HG03175 (cell line): ENCODE results near the gene ZMYND11.
"Not testable (repeated sequence)": the region's sequence is repeated elsewhere in the genome, so short reads cannot be mapped to it uniquely, and the experiment has no call there.

Source experiments
- ATAC-seq: cut with Tn5 transposase; IDR thresholded peaks from one replicate; pipeline ENCODE4 v1.9.1; 2021; ENCODE audit warnings: mild to moderate bottlenecking, moderate library complexity; ENCODE audit not compliant: unreplicated experiment

The ZMYND11 gene

DNA sequence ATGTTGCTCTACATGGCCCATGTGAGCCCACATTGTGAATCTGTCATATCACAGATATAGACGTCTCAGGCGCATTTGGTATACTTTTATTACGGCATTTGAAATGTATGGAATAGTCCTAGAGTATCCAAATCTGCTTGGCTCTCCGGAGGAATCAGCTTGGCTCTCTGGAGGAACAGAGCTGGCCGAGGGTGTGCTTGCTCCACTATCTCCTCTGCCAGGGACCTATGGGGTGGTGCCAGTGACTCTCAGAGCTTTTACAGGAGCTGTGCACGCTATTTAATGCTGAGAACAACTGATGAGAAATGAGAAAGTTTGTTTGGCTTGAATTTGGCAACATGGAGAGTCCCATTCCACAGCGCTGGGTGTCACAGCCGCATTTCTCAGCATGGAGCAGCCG is 144.0 kb downstream of the ZMYND11 start:
- no peak for ATAC-seq

GRCh38 chr10:279655-280054 is 144.4 kb downstream of the ZMYND11 start:
- no peak for ATAC-seq

DNA sequence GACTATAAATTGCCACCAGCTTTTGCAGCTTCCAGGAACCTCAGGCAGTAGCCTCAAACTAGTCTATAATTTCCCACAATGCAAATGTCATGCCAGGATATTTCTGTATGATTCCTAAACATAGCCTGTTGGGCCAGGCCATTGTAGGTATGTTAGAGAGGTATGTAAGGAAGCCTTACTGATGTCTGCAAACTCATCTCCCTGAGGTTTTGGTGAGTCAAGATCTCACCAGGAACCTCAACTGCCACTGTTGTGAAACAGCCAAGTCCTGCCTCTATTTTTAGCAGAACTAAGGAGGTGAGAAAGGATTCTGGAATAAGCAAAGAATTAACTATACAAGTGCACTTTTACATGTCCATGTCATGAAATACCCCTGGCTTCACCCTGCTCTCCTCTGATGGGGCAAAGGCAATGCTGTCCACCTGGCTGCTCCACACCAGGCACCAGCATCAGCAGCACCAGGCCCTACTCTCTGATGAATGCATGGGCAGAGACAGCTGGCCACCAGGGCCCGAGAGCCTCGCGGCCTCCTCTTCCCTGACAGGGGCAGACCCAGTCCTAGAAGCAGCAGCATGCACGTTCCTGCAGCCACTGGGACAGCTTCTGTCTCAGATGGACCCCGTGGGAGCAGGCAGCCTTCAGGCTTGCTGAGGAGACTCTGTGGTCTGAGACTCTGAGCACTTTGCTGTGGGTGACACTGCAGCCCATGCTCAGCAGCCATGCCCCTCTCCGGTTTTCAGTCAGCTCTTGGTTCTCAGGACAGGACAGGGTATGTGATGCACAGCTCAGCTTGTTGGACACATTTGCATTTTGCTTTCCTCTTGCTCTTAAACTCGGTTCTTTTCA is 147.3 kb downstream of the ZMYND11 start:
- ATAC-seq, result no peak

GRCh38 chr10:283140-283479 is 147.9 kb downstream of the ZMYND11 start:
- no peak for ATAC-seq

DNA sequence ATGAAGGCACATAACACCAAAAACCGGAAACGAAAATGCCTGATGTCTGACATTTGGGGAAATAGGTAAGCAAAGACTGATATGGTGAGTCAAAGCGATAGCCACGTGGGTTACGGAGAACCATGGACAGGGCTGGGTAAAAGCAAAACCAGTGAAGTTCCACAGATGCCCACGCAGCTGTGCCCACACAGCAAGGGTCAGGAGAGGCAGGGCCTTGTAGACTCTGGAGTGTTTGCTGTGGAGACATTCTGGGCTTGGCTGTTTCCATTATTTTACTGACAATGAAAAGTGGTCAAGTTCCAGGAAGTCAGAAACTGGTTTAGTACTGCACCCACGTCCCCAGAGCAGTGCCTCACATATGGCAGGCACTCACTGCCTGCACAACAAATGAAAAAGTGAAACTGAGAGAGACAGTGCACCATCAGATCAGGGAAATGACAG is 148.7 kb downstream of the ZMYND11 start:
- ATAC-seq, result peak; percentile 91

GRCh38 chr10:285216-285615 is 150.0 kb downstream of the ZMYND11 start:
- ATAC-seq, result no peak

DNA sequence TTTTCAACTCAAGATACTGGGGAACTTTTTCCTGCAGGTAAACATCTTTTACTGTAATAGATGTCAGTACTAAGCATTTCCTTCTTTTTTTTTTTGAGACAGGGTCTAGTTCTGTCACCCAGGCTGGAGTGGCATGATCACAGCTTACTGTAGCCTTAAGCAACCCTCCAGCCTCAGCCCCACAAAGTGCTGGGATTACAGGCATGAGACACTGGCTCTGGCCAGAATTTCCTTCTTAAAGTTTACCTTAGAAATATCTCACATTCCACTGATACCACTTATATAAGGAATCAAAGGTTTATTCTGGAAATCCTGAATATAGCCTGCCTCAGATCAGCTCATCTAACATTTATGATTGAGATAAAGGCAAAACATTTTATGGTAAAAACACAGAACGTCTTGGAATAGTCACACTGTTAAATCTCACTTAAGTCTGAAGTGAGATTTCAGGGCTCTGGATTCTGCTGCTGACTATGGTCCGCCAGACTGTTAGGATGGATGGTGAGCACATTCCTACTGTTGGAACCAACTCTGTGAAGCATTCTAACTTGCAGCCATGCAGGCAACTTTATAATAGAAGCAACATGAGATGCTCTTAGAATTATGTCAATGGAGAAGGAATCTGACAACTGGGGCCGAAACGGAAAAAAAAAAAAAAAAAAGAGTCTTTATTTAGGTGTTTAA is 151.9 kb downstream of the ZMYND11 start:
- ATAC-seq, result no peak

DNA sequence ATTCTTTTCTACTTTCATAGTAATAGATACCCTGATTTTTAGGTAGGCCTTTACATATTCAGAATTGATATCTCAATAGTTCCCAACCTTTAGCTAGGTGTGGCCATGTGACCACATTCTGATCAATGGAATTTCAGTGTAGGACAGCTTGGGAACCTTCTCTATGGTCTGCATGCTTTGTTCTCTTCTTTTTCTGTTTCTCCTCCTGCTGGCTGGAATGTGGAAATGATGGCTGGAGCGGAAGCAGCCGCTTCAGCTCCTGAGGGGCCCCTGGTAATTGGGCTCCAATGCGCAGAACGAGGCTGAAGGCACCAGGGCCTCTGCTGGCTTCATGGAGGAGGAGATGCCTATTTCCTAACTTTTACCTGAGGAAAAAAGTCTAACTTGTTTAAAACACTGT is 152.6 kb downstream of the ZMYND11 start:
- ATAC-seq, result no peak

DNA sequence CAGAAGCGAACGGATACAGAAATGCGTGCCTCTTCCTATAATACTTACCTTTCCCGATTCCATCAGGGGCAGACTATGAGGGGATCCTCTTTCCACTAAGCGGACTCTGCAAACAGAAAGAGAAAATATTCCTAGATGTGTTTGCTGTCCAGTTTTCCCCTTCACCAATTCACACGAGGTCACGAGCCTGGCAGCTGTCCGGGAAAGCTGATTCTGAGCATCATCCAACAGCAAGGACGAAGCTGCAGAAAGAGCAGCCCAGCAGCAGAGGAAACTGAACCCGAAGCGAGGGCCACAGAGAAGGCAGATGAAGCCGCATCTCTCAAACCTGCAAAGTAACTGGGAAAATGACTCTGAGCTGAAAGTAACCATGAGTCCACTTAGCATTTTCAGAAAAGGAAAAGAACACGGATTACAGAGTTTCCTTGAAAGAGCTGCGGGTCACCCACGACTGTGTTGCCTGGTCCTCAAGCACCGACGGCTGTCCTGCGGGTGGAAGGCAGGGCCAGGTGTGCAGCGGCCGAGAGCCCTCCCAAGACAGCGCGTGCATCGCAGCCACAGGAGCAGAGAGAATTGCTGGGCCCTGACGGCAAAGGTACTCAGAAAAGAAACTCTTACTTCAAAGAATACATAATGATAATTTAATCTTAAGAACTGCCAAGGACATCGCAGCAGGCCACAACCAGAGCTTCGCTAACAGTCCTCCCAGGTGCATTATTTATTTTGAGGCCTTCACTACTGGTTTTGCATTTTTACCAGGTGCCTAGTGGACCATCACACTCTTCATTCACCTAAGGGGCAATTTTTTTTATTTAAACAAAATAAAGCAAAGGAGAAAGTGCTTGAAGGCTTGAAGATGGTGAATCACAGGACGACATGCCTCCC is 153.3 kb downstream of the ZMYND11 start:
- no peak for ATAC-seq

DNA sequence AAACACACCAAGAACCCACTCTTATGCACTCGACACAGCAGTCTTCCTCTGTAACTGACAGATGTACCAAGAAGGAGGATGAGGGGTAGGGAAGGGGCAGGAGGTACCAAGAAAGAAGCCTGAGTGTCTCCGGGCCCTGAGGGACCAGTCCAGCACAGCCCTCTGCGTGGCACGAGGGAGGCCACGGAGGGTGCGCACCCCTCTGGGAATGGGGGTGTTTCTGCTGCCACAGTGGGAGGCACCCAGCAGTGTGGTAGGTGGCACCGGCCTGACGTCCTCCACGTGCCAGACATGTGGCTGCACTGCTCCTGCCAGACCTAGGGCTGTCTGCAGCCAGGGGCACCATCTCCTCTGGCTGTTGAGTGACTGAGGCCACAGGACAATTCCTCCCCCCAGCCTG is 154.3 kb downstream of the ZMYND11 start:
- no peak for ATAC-seq

- no peak for ATAC-seq
These were observed 154.9 kb downstream of the ZMYND11 start for GRCh38 chr10:290026-290725.

- ATAC-seq, result no peak
These were observed 158.4 kb downstream of the ZMYND11 start for GRCh38 chr10:293636-294035.

- ATAC-seq, result no peak
These were observed 162.3 kb downstream of the ZMYND11 start for GRCh38 chr10:297567-297966.

DNA sequence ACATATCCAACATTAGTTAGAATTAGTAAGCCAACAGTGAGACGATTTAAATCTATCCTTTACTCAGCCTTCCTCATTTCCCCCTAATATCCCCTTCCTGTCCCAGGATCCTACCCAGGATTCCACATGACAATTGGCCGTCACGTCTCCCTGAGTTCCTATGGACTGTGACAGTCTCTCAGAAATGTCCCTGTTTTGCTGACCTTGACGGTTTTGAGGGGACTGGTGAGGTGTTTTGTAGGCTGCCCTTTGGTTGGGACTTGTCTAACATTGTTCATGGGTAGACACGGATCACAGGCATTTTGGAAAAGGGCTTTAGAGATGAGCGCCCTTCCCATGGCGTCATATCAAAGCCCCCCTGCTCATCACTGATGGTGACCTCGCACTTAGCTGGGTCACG is 162.8 kb downstream of the ZMYND11 start:
- no peak for ATAC-seq

DNA sequence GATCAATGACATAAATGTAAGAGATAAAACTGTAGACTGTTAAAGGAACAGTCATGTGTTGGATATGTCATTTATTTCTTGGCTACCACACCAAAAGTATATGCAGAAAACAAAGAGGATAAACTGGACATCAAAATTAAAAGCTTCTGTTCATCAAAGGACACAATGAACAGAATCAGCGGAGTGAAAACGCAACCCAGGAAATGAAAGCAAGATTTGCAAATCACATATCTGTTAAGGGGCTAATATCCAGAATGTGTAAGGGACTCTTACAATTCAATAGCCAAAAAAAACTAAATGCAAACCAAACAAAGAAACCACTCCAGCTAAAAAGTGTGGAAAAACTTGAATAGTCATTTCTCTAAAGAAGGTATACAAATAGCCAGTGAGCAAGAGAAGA is 164.3 kb downstream of the ZMYND11 start:
- ATAC-seq, result peak; percentile 43

- ATAC-seq, result peak; percentile 84
These were observed 164.7 kb downstream of the ZMYND11 start for GRCh38 chr10:299969-300368.

DNA sequence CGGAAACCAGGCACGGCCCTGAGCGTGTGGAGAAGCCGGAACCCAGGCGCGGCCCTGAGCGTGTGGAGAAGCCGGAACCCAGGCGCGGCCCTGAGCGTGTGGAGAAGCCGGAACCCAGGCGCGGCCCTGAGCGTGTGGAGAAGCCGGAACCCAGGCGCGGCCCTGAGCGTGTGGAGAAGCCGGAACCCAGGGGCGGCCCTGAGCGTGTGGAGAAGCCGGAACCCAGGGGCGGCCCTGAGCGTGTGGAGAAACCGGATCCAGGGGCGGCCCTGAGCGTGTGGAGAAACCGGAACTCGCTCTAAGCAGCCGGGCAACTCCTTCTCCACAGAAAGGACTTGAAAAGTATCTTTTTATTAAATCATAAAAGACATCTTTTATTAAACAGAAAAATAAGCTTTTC is 165.3 kb downstream of the ZMYND11 start:
- not testable (repeated sequence) for ATAC-seq

- no peak for ATAC-seq
These were observed 166.3 kb downstream of the ZMYND11 start for GRCh38 chr10:301536-301935.
